NCI-H446 (cell line): ENCODE results near the gene SLC25A33.
"Not testable (repeated sequence)": the region's sequence is repeated elsewhere in the genome, so short reads cannot be mapped to it uniquely, and the experiment has no call there.

Source experiments
- DNase-seq, 2 experiments: peaks; one replicate each; lab custom pipeline; 2025; lab: John Stamatoyannopoulos, UW

Gene SLC25A33

GRCh38 chr1:9539165-9539828 lies at the start of gene SLC25A33:
Gene SLC25A33, plus strand, starts transcription at chr1:9539465. Its CDS starts 227 bp downstream, at chr1:9539692.
- peak; percentile 98 to 99 for DNase-seq

- DNase-seq = peak; percentile 17 to 85
Measured at GRCh38 chr1:9490605-9491339, 48.5 kb upstream of the SLC25A33 start.

GRCh38 chr1:9493326-9493725 lies 45.9 kb upstream of the SLC25A33 start:
- DNase-seq = no peak

GRCh38 chr1:9494936-9495758 lies 44.1 kb upstream of the SLC25A33 start:
- DNase-seq = peak in 1 of 2 experiments; percentile 81

GRCh38 chr1:9495854-9496374 lies 43.4 kb upstream of the SLC25A33 start:
- DNase-seq = no peak

GRCh38 chr1:9500756-9501754 lies 38.2 kb upstream of the SLC25A33 start:
- DNase-seq = no peak

GRCh38 chr1:9503001-9503675 lies 36.1 kb upstream of the SLC25A33 start:
- DNase-seq = no peak

- DNase-seq = no peak
Measured at GRCh38 chr1:9505143-9505542, 34.1 kb upstream of the SLC25A33 start.

- no peak for DNase-seq
Measured at GRCh38 chr1:9506901-9507300, 32.4 kb upstream of the SLC25A33 start.

GRCh38 chr1:9510130-9510529 lies 29.1 kb upstream of the SLC25A33 start:
- no peak for DNase-seq

GRCh38 chr1:9515550-9515949 lies 23.7 kb upstream of the SLC25A33 start:
- DNase-seq = not testable (repeated sequence)

- no peak for DNase-seq
Measured at GRCh38 chr1:9518454-9518998, 20.7 kb upstream of the SLC25A33 start.

- no peak for DNase-seq
Measured at GRCh38 chr1:9520411-9520810, 18.9 kb upstream of the SLC25A33 start.

GRCh38 chr1:9529190-9529589 lies 10.1 kb upstream of the SLC25A33 start:
- no peak for DNase-seq

GRCh38 chr1:9530320-9530719 lies 8.9 kb upstream of the SLC25A33 start:
- no peak for DNase-seq

- DNase-seq = no peak
Measured at GRCh38 chr1:9534953-9535352, 4.3 kb upstream of the SLC25A33 start.

- DNase-seq = no peak
Measured at GRCh38 chr1:9536301-9536700, 3.0 kb upstream of the SLC25A33 start.

GRCh38 chr1:9537863-9538668 lies 1.2 kb upstream of the SLC25A33 start:
- no peak for DNase-seq

- DNase-seq = no peak
Measured at GRCh38 chr1:9538669-9539164, 548 bp upstream of the SLC25A33 start.
